EH (cell line): Measurements from ENCODE around the gene FAIM2.

Experiments
- DNase-seq: peaks from one replicate; pipeline ENCODE4 v3.0.0-alpha.2; 2015; ENCODE audit warnings: low read depth

Gene FAIM2

GRCh38 chr12:49824416-49824815 is 79.3 kb downstream of the FAIM2 start:
- no peak for DNase-seq

GRCh38 chr12:49823951-49824350 is 79.7 kb downstream of the FAIM2 start:
- DNase-seq, result no peak

GRCh38 chr12:49823350-49823749 is 80.3 kb downstream of the FAIM2 start:
- DNase-seq, result no peak

- no peak for DNase-seq
Observed at GRCh38 chr12:49821373-49822287, 82.1 kb downstream of the FAIM2 start.

- no peak for DNase-seq
Observed at GRCh38 chr12:49819786-49820185, 83.9 kb downstream of the FAIM2 start.

GRCh38 chr12:49818241-49818895 is 85.3 kb downstream of the FAIM2 start:
- DNase-seq, result peak; percentile 26
